GOT3 (cell line): ENCODE results near the gene HDHD5.

ENCODE experiments used
- DNase-seq: peaks from one replicate; lab custom pipeline; 2025; ENCODE audit warnings: mixed read lengths; lab: John Stamatoyannopoulos, UW

The HDHD5 gene

DNA sequence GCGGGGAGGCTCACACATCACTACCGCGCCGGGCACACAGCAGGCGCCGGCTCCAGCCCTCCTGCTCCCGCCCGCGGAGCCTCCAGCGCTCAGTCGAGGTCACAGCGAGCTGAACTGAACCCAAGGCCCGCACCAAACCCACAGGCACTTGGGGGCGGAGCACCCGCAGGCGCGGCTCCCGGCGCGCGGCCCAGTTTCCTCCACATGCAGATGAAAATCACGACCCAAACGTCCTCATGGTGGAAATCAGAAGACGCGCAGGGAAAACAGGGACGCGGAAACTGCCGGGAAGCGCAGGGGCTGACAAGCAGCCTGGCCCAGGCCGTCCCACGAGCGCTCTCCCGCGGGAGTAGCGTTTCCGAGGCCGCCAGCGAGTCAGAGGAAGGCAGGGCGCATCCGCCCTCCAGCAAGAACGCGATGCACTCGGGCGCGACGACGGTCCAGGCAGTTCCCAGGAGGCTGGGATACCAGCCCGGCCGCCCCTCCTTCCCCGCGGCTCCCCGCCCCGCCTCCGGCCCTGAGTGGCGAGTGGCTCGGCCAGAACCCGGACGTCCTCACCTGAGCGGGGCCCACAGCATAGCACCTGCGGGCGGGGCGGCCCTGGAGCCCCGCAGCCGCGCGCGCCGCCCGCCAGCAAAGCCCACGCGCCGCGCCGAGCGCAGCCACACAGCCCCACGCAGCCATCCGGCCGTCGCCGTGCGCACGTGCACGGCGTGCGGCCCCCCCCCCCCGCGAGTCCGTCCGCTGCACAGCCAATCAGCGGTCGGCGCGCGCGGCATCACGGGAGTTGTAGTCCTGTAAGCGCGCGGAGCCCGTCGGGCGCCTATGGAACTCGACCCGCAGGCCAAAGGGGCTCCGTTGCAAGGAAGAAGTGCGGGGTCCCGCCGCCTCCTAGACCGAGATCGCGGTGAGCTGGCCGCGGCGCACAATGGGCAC, at the start of gene HDHD5:
Gene HDHD5 (minus strand): TSS at position 710 of the 936 bp plus-strand sequence. CDS start 26 bp downstream, at position 684.
- DNase-seq, result peak; percentile 47

DNA sequence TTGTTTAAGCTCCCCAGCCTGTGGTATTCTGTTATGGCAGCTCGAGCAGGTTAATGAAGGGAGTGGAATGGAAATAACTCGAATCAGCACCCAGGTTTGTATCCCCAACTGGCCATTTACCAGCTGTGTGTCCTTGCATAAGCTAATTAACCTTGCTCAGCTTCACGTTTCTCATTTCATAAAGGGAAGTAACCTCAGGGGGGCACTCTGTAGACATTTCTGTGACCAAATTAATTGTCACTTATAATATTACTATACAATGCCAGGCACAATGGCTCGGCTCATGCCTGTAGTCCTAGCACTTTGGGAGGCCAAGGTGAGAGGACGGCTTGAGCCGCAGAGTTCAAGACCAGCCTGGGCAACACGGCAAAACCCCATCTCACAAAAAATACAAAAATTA, 46.4 kb upstream of the HDHD5 start:
- no peak for DNase-seq

DNA sequence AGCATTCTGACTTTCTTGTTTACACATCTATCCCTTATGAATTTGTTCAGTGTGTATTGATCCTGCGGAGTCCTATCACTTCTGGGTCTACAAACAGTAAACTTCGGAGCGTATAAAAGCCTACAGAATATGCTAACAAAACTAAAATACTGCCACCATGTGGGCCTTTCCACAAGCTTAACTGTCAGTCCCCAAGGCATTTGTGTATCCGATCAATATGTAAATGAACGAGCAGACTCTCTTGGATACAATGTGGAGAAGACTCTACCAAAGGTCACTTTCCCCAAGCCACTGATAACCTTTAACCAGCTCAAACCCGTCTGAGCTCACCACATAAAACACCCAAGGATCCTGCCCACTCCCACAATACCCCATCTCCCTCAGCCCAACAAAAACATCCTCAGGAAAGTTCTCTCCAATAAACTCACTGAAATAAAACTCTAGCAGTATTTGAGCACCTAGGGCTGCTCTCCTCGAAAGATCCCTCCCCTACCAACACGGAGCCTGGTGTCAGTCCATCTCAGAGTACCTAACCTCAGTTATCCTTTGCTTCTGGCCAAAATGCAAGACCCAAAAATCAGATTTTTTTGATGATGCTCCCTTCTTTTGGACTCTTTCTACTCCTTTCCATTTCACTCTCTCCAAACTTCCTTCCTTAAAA, 42.3 kb upstream of the HDHD5 start:
- DNase-seq, result no peak

DNA sequence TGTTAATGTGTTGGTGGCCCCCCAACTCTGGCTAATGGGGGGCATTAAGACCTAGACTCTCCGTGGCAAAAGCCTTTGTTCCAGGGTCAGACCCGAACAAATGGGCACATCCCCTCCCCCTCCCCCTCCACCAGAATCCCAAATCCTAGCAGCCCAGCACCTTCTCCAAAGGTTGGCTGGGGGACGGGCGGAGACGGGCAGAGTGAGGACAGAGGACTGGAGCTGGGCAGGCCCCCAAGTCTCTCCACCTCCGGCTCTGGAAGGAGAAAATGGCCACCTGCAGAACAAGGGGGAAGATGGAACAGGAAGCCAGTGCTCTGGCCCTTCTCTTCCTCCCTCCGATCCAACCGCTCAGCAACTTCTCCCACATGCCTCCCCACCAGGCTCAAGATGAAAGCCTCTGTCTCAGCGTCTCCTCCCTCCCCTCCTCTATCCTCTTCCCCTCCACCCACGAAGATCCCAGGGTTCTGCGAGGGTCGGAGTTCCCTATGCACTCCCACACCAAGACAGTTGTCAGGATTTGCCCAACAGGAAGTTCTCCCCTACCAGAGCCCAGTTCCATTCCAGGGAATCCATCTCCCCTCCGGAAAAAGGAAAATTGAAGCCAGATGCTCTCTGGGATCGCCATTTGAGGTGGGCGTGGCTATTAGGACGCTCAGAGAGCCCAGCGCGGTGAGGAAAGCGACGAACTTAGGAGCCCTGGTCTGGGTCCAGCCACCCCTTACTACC, 40.1 kb upstream of the HDHD5 start:
- no peak for DNase-seq

DNA sequence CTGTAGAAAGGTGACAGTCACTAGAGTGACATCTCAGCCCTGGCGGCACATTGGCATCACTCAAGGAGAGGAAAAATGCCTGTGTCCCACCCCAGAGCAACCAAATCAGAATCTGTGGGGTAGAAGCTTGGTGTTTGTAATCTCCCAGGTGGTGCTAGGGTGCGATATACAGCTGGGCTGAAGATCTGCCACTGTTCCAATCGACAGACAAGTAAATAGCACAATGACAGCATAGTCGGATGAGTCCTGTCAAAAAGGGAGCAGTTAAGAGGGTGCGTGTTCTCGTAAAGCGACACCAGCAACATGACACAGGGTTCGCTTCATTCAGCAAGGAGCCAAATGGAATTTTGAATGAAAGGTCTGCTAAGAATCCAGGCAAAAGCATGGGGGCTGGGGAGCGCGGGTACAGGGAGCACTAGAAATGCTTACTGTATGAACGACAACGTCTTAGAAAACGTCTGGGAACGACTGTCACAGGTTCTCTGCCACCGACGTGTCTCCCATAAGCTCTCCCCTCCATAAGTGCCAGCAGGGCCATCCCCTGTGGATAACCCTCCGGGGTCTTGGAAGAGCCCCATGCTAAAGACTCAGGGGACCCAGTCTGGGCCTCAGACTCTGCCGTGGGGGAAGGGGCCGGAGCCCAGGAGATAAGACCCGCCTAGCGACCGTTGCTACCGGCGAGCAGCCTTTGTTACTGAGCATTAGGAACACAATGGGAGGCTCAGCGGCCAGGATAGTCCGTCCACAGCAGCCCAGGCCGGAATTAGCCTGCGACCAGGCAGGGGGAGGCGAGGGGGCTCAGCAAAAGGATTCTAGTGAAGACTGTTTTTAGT, 39.3 kb upstream of the HDHD5 start:
- no peak for DNase-seq

DNA sequence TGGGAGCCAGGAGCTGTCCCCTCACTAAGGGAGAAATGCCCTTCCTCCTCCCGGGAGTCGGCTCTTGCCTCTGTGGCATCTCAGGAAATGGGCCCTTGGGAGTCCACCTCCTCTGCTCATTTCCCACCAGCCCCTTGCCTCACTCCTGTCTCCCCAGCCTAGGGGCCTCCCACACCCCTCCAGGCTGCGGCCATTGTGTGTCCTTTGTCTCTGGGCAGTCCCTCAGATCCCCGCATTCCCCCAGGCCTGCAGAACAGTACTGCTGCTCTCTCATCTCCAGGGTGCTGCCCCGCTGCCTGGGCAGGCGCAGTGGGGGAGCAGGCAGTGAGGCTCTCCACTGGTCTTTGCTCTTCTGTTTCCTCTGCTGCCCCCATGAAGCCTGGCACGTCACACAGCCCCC, 35.1 kb upstream of the HDHD5 start:
- DNase-seq, result no peak

DNA sequence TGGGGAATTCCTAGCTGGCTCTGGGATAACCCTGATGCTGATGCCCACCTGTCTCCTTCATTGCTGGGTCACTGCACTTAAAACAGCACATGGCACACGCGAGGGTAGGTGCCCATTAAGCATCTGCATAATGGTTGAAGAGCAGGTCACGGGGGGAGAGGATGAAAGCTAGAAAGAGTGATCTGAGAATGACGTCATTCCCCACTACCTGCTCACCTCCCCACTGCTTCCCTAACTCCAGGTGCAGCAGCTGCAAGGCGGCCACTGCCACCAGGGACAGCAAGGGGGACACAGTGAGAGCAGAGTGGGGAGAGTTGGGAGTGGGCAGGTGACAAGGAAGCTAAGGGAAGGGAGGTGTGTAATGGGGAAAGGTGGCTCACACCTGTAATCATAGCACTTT, 33.1 kb upstream of the HDHD5 start:
- no peak for DNase-seq

DNA sequence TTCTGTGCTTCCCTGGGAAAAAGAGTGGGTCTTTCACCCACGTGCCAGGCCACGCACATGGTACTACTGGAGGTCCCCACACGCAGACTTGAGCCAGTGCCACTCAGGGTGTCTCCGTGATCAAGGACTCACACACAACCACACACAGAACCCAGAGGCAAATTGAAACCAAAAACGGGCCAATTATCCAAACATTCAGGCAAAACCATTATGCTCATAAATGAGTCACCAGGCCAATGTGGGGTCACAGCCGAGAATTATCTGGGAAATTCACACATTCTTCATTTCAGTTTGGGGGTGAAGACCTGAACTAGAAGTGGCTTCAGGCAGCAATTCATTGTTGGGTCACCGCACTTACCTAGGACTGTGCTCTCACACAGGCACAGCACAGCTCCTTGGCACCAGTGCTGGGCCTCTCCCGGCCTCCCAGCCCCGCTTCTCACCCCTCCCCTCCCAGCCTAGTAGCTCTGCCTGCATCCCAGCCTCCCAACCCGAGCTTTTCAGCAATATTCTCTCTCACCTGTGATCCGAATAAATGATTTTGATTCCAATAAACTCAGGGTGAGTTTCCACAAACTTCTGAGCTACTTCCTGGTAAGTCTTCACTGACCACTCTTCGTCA, 32.2 kb upstream of the HDHD5 start:
- DNase-seq, result no peak

DNA sequence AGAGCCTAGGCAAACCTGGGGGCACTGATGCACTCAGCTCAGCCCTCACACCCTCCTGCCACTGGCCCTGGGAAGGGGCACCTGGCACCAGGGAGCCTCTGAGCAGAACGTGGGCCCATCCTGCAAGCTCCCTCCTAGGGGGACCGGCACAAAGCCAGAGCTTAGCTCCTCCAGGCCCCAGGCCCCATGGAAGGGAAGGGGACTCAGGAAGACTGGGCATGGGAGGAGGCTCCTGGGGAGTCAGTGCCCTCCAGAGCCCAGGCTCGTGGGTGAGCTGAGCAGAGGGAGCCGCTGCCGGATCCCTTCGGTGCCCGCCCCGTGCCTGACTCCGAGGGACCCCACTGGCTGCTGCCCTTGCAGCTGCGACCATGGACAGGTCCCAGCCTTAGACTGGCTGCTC, 31.6 kb upstream of the HDHD5 start:
- no peak for DNase-seq

DNA sequence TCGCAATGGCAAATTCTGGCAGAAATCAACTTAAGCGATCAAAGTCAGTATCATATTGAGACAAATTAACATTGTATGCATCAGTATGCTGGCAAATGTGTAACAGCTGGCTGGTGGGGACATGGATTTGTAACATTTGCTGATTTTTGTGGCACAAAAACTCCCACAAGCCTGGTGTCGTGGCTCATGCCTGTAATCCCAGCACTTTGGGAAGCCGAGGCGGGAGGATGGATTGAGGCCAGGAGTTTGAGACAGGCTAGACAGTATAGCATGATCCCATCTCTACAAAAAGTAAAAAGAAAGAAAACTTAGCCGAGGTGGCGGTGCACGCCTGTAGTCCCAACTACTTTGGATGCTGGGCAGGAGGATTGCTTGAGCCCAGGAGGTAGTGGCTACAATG, 17.6 kb upstream of the HDHD5 start:
- no peak for DNase-seq

DNA sequence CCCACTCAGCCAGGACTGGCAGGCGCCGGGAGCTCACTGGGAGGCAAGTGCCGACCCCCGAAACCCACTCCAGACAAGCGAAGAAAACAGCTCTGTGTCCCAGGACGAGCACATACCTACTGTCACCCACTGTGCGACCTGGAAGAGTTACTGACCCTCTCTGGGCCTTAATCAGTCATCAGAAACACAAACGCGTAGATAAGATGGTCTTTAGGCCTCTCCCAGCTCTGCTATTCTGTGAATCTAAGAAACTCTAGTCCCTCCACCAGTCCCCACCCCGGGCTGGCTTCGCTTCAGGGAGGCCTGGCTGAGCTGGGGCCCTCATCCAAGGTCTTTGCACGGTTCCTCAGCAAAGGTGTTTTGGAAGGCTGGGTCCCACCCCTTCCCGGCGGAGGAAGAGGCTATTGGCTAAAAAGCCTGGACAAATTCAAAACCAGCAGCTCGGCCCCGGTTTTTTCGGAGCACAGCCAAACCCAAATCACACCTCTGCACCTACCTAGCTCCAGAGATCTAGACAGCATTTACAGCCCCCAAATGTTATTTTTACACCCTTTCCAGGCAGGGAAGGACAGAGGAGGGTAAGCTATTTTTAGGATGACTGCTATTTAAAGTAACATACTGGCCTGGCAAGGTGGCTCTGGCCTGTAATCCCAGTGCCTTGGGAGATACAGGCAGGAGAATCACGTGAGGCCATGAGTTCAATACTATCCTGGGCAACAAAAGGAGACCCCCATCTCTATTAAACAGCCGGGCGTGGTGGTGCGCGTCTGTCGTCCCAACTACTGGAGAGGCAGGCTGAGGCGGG, 13.2 kb upstream of the HDHD5 start:
- no peak for DNase-seq

DNA sequence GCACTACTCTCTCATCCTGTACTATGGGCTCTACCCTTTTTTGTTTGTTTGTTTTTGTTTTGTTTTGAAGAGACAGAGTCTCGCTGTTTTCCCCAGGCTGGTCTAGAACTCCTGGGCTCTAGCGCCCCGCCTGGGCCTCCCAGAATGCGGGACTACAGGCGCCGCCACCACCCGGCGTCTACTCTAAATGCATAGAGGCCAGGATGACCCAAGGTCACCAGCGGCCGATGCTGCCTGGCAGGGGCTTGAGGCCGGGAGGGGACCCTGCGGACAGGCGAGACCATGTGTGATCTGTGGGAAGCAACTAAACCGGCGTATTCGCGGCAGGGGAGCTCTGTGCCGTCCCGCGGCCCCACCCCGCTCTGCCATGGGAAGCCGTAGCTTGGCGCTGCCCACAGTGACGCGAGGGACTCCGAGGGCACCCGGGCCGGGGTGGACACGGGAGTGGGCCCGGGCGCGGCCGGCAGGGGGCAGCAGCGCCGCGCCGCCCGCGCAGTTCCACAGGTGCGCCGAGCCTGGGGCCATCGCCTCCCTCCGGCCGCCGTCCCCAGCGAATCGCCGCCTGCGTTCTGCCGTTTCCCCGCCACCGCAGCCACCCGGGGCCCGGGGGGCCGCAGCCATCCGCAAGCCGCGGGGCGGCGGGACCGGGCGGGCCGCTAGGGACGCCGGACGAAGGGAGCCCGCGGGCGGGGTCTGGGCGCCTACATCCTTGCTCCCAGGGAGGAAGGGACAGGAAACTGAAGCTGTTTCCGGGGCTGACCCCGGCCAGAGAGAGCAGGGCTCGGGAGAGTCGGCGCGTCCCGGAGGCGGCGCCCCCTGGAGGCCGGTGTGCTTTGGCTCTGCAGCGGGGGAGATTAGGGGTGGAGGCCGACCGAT, 12.3 kb upstream of the HDHD5 start:
- peak; percentile 62 for DNase-seq

DNA sequence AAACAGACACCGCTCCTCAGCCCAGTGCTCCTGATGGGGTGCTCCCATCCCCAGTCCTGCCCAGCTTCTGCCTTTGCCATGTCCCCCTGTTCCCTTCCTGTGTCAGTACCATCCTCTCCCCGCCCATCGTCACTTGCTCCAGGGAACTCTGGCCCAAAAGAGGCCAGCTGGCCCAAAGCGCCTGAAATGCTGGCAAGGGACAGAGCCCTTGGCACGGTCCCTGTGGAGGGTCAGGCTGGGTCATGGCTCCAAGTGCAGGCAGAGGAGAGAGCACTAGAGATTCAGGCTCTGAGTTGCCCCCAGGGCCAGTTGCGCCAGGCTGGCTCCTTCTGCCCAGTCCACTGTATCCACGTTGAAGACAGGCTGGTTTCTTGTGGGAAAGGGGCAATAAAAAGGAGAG, 8.4 kb upstream of the HDHD5 start:
- DNase-seq, result no peak

DNA sequence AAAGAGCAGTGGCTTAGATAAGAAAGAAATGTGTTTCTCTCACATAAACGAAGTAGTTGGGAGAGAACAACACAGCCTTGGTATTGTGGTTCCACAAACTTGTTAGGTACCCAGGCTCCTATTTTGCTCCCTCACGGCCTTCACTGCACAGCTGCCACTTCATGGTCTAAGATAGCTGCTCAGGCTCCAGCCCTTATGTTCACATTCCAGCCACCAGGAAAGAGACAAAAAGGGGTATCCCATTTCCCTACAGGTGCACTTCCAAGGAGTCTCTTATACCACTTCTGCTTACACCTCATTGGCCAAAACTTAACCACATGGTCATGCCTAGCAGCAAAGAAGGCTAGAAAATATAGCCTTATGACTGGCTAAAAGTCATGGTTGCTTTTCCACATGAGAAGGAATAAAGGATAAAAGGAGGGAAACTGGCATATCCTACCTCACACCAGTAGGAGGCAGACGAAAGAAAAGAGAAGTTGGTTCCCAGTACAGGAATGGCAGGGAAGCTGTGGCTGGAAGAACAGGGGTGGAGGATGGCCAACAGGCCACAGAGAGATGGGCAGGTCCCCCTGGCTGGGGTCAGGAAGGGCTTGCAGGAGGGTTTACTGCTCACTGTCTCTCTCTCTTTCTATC, 5.4 kb upstream of the HDHD5 start:
- no peak for DNase-seq

DNA sequence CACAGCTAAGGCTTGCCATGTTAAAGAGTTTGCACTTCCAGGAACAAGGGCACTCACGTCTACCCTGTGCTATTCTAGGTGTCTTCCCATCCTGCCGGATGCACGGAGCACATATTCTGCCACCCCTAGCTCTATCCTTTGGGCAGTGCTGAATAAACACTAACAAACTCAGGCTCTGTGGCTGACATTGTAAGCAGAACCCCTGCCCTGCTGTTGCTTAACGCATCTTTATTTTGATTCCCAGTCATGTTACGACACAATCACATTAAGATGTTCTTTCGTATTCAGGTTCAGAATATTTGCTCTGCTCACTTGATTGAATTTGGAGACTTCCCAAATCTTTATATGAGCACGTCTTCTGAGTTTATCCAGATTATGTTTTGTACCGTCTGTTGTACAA, 3.7 kb upstream of the HDHD5 start:
- DNase-seq, result no peak

DNA sequence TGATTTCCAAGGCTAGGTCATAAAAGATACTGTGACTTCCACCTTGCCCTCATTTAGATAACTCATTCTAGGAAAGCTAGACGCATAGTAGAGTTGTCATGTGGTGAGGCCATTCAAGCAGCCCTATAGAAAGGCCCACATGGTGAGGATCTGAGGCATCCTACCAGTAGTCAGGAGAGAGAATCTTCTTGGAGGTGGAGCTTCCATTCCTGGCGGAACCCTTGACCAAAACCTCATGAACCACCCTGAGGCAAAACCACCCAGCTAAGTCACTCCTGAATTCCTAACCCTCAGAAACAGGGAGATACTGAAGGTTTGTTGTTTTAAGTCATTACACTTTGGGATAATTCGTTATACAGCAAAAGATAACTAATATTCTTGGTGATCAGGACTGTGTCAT, 2.9 kb upstream of the HDHD5 start:
- DNase-seq, result no peak

DNA sequence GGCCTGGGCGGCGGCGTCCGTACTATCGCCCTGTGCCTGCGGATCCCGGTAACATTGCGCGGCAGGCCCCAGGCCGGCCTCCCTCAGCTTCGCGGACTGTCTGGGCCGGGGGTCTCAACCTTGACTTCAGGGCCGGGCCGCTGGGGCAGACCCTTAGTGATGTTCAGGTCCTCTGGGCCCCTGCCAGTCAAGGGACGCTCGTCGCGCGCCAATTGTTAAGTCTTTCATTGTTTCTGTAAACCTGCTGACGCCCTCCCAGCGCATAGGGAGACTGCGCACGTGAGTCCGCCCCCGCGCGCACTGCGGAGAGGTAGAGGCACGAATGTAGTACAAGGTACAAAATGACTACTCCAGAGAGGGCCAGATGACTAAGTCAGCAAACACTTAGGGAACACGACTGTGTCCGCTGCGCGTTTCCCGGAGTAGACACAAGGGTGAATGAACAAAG, 451 bp upstream of the HDHD5 start:
- no peak for DNase-seq

DNA sequence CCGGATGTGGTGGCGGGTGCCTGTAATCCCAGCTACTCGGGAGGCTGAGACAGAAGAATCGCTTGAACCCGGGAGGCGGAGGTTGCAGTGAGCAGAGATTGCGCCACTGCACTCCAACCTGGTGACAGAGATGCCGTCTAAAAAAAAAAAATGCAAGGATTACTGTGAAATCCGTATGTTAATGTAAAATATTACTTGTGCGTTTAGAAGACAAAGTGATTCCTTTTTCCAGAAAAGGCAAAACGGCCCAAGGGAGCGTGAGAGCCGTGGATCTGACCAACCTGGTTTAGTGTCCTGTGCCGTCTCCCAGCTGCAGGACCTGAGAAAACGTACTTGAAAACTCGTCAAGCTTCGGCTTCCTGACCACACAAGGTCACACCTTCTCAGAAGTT, 905 bp downstream of the HDHD5 start:
- DNase-seq, result no peak

DNA sequence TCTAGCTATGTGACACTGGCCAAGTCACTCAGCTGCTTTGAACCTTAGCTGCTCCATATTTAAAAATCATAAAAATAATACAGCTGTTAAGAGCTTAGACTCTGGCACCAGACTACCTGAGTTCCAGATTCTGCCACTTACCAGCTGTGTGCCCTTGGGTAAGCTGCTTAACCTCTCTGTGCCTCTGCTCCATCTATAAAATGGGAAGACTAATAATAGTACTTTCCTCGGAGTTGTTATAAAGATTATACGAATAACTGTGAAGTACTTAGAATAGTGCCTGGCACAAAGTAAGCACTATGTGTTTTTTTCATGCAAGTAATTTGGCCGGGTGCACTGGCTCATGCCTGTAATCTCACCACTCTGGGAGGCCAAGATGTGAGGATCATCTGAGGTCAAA, 1.4 kb downstream of the HDHD5 start:
- DNase-seq, result no peak
